GM21576 (cell line): ENCODE data around the gene KRTDAP.
"Not testable (repeated sequence)": the region's sequence is repeated elsewhere in the genome, so short reads cannot be mapped to it uniquely, and the experiment has no call there.

Experiments
- ATAC-seq: cut with Tn5 transposase; IDR thresholded peaks from one replicate; pipeline ENCODE4 v1.9.1; 2021; ENCODE audit warnings: mild to moderate bottlenecking, moderate library complexity; ENCODE audit not compliant: unreplicated experiment

The KRTDAP gene

GRCh38 chr19:35487656-35488182 is 2.5 kb downstream of the KRTDAP start:
- ATAC-seq, result no peak

GRCh38 chr19:35486268-35486708 is 4.0 kb downstream of the KRTDAP start:
- ATAC-seq, result no peak

GRCh38 chr19:35484252-35485036 is 5.8 kb downstream of the KRTDAP start:
- peak; percentile 77 for ATAC-seq

- ATAC-seq, result no peak
These were observed 7.2 kb downstream of the KRTDAP start for GRCh38 chr19:35483089-35483488.

DNA sequence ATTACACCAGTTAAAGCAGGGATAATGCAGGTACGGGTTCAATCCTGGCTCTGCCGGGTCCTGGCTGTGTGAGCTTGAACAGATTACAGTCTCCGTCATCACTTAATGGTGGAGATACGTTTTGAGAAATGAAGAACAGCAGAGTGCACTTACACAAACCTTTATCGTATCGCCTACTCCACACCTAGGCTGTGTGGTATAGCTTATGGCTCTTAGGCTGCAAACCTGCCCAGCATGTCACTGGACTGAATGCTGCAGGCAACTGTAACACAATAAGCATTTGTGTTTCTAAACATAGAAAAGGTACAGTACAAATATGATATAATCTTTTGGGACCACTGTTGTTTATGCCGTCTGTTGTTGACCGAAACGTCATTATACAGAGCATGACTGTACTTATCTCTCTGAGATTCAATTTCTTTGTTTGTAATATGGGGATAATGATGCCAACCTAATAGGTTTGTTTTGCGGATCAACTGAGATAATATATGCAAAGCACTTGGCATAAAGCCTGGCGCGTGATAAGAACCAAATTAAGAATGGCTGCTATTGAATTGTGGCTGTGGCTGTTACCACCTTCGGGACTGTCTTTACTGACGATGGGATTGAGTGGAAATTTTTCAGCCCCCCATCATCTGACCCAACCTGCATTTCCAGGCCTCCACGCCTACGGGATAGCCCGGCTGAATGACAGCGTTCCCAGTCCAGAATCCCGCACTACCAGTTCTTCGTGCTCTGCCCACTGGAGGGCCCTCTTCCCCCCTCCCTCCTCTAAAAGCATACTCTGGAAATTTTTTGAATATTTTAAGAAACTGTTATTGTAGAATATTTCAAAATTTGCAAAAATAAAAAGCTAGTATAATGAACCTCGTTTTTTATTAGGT is 11.2 kb downstream of the KRTDAP start:
- ATAC-seq, result no peak

- no peak for ATAC-seq
These were observed 14.1 kb downstream of the KRTDAP start for GRCh38 chr19:35476149-35476548.

- ATAC-seq, result not testable (repeated sequence)
These were observed 15.7 kb downstream of the KRTDAP start for GRCh38 chr19:35474594-35474993.

GRCh38 chr19:35474104-35474503 is 16.2 kb downstream of the KRTDAP start:
- no peak for ATAC-seq

DNA sequence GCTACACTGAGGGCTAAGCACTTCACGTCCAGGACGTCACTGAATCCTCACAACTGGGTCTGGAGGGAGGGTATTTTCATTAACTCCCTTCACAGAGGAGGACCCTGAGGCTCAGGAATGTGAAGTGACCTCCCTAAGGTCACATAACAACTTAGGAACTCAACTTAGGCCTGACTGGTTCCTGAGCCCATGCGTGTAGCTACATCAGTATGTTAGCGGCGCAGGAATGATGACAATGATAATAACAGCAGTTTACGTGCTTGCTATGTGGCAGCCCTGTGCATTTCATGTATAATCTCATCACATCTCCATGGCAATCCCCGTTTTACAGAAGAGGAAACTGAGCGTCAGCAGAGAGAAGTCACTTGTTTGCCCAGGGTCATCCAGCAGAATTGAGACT is 18.3 kb downstream of the KRTDAP start:
- ATAC-seq, result no peak

DNA sequence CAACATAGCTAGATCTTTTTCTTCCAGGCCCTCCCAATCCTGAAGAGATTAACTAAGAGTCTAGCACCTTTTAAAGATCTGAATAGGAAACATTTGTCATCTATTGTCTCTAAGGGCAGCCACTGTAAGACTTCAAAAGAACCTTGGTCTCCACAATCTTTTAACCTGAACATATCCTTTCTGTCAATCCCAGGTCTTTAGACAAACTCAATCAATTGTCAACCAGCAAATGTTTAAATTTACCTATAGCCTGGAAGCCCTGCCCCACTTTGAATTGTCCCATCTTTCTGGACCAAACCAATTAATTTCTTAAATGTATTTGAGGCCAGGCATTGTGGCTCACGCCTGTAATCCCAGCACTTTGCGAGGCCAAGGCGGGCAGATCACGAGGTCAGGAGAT is 19.2 kb downstream of the KRTDAP start:
- ATAC-seq, result not testable (repeated sequence)

- ATAC-seq, result no peak
These were observed 20.1 kb downstream of the KRTDAP start for GRCh38 chr19:35470128-35470527.

GRCh38 chr19:35468637-35469036 is 21.6 kb downstream of the KRTDAP start:
- ATAC-seq, result no peak

- ATAC-seq, result no peak
These were observed 24.0 kb downstream of the KRTDAP start for GRCh38 chr19:35466259-35466658.

GRCh38 chr19:35462956-35463355 is 27.3 kb downstream of the KRTDAP start:
- not testable (repeated sequence) for ATAC-seq

- ATAC-seq, result peak; percentile 55
These were observed 27.7 kb downstream of the KRTDAP start for GRCh38 chr19:35462476-35462953.

DNA sequence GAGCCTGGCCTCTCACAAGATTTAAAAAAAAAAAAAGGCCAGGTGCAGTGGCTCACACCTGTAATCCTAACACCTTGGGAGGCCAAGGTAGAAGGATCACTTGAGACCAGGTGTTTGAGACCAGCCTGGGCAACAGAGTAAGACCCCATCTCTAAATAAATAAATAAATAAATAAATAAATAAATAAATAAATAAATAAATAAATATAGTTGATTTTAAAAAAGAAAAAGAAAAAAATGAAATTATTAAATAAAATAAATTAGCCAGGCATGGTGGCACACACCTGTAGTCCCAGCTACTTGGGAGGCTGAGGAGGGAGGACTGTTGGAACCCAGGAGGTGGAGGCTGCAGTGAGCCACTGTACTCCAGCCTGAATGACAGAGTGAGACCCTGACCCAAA is 28.5 kb downstream of the KRTDAP start:
- ATAC-seq, result not testable (repeated sequence)

GRCh38 chr19:35461060-35461459 is 29.2 kb downstream of the KRTDAP start:
- ATAC-seq, result no peak

DNA sequence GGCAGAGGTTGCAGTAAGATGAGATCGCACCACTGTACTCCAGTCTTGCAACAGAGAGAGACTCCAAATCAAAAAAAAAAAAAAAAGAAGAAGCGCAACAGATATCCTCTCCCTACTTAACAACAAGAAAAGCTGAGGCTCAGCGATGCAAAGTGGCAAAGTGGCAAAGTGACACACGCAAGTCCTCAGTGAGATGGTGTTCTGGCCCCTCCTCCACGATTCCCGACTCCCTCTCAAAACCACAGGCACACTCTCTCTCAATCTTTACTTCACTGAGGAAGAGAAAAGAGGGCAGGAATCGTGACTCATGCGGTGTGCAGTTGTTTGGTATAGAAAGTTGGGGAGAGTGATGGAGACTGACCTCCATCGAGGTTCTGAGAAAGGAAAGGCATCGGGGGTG is 29.7 kb downstream of the KRTDAP start:
- no peak for ATAC-seq

- ATAC-seq, result no peak
These were observed 30.7 kb downstream of the KRTDAP start for GRCh38 chr19:35459414-35460082.

- no peak for ATAC-seq
These were observed 31.4 kb downstream of the KRTDAP start for GRCh38 chr19:35458731-35459391.
